ENCODE measurements around the gene CD177.
"Not testable (repeated sequence)": the region's sequence is repeated elsewhere in the genome, so short reads cannot be mapped to it uniquely, and the experiment has no call there.

CD177 gene

DNA sequence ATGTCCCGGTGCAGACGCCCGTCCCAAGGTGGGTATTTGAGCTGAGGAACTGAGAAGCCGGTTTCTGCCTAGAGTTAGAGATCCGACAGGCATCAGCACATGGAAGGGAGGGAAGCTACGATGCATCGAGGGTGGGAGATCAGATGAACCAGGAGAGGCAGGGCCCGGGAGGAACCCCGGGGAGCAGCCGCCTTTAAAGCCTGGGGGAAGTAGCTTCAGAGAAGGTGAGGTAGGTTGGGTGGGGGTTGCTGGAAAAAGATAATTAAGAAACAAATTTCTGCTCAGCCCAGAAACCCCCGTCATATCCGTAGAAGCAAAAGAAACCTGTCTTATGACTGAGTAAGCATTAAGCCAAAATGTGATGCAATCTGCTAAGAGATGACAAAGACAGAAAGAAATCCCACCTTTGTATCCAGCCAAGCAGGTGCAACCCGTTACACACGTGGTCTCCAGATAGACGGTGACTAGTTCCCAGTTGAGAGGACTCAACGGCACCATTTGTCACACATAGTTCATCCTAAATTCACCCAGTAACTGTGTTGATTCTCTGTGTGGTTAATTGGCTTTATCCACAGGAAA, 9.1 kb upstream of the CD177 start:
- in situ Hi-C loops (cut with HindIII; ENCODE audit: low pct_unique_long_range_greater_than_20kb, low sequenced_read_pairs): not testable (repeated sequence)

DNA sequence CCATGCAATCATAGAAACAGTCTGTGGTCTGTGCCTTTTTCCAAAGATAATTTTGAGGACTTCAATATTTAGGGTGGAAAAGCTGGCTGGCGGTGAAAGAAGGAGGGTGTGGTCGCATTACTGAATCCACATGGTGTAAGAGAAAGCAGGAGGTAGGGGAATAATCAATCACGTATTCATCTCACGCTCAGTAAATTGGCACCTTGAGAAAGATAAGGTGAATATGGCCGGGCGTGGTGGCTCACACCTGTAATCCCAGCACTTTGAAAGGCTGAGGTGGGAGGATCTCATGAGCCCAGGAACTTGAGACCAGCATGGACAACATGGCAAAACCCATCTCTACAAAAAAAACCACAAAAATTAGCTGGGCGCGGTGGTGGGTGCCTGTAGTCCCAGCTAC, 3.7 kb upstream of the CD177 start:
- in situ Hi-C loops (cut with HindIII; ENCODE audit: low pct_unique_long_range_greater_than_20kb, low sequenced_read_pairs); DNase-seq (ENCODE audit: low read depth in 1 of 2, low spot score in 1 of 2): not testable (repeated sequence)

More for the DNA sequence above, 9.1 kb upstream of the CD177 start:
- not testable (repeated sequence) for DNase-seq (ENCODE audit: low read depth in 1 of 2, low spot score in 1 of 2)

DNA sequence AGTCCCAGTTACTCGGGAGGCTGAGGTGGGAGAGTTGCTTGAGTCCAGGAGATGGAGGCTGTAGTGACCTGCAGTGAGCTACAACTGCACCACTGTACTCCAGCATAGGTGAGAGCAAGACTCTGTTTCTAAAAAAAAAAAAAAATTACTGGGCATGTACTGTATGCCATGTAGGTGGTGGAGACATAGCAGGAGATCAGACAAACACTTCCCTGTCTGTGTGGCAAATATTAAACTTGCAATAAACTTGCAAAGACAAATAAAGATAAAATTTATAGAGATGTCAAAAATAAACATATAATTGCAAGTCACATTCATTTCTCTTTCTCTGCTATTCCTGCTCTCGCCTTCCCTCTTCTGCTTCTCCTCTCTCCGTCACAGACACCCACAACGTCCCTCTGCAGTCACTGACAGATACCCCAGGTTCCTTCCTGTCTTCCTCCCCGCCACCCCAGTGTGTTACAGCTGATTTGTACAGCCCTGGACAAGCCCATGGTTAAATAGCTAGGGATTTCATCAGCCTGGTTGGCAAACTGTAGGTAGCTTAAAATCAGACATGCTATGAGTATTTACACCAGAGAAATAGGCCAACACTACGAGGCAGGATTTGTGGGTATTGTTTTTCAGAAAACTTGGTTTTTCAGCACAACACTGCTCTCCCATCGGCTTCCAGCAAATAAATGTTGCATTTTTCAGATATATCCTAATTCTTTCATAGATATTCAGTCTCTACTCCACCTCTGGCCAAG, 1.3 kb upstream of the CD177 start:
- TF ChIP-seq JUND (IDR thresholded peaks at IDR 0.05; ENCODE audit: low read depth): no peak
- DNase-seq (ENCODE audit: low read depth in 1 of 2, low spot score in 1 of 2): peak; percentile 21 to 26
- in situ Hi-C loops (cut with HindIII; ENCODE audit: low pct_unique_long_range_greater_than_20kb, low sequenced_read_pairs): no loop called here

DNA sequence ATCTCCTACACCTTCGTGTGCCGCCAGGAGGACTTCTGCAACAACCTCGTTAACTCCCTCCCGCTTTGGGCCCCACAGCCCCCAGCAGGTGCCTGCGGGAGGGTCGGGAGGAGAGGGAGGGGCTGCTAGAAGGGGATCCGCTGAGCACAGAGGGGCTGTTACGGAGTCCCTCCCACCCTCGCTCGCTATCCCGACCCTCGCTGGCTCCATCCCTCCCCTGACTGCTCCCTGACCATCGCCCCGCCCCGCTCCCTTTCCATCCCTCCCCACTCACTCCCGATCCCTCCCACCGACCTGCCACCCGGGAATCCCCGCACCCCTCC, 780 bp downstream of the CD177 start:
- in situ Hi-C loops (cut with HindIII; ENCODE audit: low pct_unique_long_range_greater_than_20kb, low sequenced_read_pairs): no loop called here
- no peak for TF ChIP-seq JUND (IDR thresholded peaks at IDR 0.05; ENCODE audit: low read depth)
- no peak for DNase-seq (ENCODE audit: low read depth in 1 of 2, low spot score in 1 of 2)

DNA sequence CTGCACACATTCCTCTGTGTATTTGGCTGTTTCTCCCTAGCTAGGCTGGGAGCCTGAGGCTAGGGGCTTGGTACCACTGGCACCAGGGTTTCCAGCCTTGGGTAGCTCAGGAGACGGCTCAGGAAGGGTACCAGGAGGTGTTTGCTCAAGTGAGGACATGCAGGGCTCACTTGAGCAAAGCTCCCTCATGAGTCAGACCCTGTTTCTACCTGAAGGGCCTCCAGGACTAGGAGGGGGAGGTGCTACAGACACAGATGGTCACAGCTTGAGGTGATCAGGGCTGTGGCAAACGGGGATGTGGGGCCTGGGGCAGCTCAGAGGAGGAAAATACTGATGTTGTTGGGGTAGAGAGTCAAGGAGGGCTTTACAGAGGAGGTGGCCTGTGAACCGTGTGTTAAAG, 3.3 kb downstream of the CD177 start:
- DNase-seq (ENCODE audit: low read depth in 1 of 2, low spot score in 1 of 2); in situ Hi-C loops (cut with HindIII; ENCODE audit: low pct_unique_long_range_greater_than_20kb, low sequenced_read_pairs): not testable (repeated sequence)

DNA sequence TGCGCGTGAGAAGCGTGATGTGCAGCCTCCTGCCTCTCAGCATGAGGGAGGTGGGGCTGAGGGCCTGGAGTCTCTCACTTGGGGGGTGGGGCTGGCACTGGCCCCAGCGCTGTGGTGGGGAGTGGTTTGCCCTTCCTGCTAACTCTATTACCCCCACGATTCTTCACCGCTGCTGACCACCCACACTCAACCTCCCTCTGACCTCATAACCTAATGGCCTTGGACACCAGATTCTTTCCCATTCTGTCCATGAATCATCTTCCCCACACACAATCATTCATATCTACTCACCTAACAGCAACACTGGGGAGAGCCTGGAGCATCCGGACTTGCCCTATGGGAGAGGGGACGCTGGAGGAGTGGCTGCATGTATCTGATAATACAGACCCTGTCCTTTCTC, 8.7 kb downstream of the CD177 start:
- in situ Hi-C loops (cut with HindIII; ENCODE audit: low pct_unique_long_range_greater_than_20kb, low sequenced_read_pairs): no loop called here
- DNase-seq (ENCODE audit: low read depth in 1 of 2, low spot score in 1 of 2): no peak
- TF ChIP-seq JUND (IDR thresholded peaks at IDR 0.05; ENCODE audit: low read depth): no peak

DNA sequence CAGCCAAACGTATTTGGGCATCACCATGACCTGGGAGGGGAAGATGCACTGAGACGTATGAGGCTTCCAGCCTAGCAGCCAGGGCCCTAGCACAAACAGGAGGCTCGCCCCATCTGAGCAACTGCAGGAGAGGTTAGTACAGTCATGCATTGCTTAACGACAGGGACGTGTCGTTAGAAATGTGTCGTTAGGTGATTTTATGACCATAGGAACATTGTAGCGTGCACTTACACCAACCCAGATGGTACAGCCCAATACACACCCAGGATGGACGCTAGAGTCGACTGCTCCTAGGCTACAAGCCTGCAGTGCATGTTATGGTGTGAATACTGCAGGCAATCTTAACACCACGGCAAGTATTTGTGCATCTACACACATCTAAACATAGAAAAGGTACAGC, 9.3 kb downstream of the CD177 start:
- TF ChIP-seq JUND (IDR thresholded peaks at IDR 0.05; ENCODE audit: low read depth): no peak
- in situ Hi-C loops (cut with HindIII; ENCODE audit: low pct_unique_long_range_greater_than_20kb, low sequenced_read_pairs): no loop called here

DNA sequence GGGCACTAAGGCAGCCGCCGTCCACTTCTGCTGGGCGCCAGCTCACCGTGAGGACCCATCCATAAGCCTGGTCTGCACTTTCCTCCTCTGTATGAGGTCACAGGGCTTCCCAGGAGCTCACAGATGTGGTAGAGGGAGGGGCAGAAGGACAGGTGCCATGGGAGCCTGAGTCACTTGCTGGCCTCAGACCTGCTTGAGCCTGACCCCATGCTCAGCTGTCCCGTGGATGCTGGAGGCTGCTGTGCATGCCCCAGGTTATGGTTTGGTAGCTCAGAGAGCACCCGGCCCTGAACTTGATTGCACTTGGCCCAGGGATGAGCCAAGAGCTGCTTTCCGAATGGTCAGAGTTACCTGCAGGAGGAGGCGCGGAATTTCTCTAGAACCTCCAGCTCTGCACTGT, 12.2 kb downstream of the CD177 start:
- in situ Hi-C loops (cut with HindIII; ENCODE audit: low pct_unique_long_range_greater_than_20kb, low sequenced_read_pairs); DNase-seq (ENCODE audit: low read depth in 1 of 2, low spot score in 1 of 2): not testable (repeated sequence)

More for the DNA sequence above, 9.3 kb downstream of the CD177 start:
- no peak for DNase-seq (ENCODE audit: low read depth in 1 of 2, low spot score in 1 of 2)

DNA sequence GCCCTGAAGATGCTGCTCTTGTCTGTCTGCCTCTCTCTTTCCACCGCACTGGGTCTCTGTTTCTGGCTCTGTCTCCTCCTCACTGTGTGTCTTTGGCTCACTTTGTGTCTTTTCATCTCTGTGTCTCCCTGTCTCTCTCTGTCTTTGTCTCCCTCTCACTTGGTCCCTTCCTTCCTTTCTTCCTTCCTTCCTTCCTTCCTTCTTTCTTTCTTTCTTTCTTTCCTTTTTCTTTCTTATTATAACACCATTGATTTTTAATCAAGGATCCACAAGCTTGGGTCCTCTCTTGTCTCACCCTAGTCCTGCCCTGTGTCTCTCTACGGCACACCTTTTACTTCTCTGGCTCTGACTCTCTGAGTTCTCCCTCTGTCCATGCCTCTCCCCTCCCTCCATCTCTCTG, 14.3 kb downstream of the CD177 start:
- no peak for DNase-seq (ENCODE audit: low read depth in 1 of 2, low spot score in 1 of 2)
- TF ChIP-seq JUND (IDR thresholded peaks at IDR 0.05; ENCODE audit: low read depth): no peak
- in situ Hi-C loops (cut with HindIII; ENCODE audit: low pct_unique_long_range_greater_than_20kb, low sequenced_read_pairs): no loop called here

DNA sequence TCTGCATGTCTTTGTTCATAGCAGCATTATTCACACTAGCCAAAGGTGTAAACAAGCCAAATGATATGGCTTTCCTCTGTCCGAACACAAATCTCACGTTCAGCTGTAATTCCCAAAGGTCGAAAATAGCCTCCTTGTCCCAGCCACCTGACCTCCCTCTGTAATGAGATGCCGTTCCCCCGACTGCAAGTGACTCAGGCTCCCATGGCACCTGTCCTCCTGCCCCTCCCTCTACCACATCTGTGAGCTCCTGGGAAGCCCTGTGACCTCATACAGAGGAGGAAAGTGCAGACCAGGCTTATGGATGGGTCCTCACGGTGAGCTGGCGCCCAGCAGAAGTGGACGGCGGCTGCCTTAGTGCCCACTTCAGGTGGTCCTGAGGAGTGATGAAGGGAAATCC, 15.4 kb downstream of the CD177 start:
- DNase-seq (ENCODE audit: low read depth in 1 of 2, low spot score in 1 of 2); in situ Hi-C loops (cut with HindIII; ENCODE audit: low pct_unique_long_range_greater_than_20kb, low sequenced_read_pairs): not testable (repeated sequence)

DNA sequence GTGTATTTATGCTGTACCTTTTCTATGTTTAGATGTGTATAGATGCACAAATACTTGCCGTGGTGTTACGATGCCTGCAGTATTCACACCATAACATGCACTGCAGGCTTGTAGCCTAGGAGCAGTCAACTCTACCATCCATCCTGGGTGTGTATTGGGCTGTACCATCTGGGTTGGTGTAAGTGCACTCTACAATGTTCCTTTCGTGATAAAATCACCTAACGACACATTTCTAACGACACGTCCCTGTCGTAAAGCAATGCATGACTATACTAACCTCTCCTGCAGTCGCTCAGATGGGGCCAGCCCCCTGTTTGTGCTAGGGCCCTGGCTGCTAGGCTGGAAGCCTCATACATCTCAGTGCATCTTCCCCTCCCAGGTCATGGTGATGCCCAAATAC, 18.4 kb downstream of the CD177 start:
- DNase-seq (ENCODE audit: low read depth in 1 of 2, low spot score in 1 of 2): no peak
- in situ Hi-C loops (cut with HindIII; ENCODE audit: low pct_unique_long_range_greater_than_20kb, low sequenced_read_pairs): no loop called here
- no peak for TF ChIP-seq JUND (IDR thresholded peaks at IDR 0.05; ENCODE audit: low read depth)

DNA sequence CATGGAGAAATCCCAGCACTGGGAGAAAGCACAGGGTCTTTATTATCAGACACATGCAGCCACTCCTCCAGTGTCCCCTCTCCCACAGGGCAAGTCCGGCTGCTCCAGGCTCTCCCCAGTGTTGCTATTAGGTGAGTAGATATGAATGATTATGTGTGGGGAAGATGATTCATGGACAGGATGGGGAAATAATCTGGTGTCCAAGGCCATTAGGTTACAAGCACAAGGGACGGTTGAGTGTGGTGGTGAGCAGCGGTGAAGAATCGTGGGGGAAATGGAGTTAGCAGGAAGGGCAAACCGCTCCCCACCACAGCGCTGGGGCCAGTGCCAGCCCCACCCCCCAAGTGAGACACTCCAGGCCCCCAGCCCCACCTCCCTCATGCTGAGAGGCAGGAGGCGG, 19.0 kb downstream of the CD177 start:
- in situ Hi-C loops (cut with HindIII; ENCODE audit: low pct_unique_long_range_greater_than_20kb, low sequenced_read_pairs): no loop called here
- TF ChIP-seq JUND (IDR thresholded peaks at IDR 0.05; ENCODE audit: low read depth): no peak
- no peak for DNase-seq (ENCODE audit: low read depth in 1 of 2, low spot score in 1 of 2)

DNA sequence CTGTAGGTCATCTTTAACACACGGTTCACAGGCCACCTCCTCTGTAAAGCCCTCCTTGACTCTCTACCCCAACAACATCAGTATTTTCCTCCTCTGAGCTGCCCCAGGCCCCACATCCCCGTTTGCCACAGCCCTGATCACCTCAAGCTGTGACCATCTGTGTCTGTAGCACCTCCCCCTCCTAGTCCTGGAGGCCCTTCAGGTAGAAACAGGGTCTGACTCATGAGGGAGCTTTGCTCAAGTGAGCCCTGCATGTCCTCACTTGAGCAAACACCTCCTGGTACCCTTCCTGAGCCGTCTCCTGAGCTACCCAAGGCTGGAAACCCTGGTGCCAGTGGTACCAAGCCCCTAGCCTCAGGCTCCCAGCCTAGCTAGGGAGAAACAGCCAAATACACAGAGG, 24.1 kb downstream of the CD177 start:
- in situ Hi-C loops (cut with HindIII; ENCODE audit: low pct_unique_long_range_greater_than_20kb, low sequenced_read_pairs): not testable (repeated sequence)

DNA sequence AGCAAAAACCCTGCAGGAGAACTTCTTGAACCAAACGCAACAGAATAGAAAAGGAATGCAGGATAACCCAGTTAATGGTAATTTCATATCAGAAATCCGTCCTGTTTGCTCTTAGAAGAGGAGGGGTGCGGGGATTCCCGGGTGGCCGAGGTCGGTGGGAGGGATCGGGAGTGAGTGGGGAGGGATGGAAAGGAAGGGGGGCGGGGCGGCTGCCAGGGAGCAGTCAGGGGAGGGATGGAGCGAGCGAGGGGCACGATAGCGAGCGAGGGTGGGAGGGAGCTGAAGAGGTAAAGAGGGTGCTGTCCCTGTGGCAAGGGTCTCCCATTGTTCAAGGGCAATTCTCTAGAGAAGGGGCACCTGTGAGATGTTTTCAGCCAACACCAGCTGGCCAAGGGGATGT, 26.5 kb downstream of the CD177 start:
- no peak for TF ChIP-seq JUND (IDR thresholded peaks at IDR 0.05; ENCODE audit: low read depth)
- DNase-seq (ENCODE audit: low read depth in 1 of 2, low spot score in 1 of 2): no peak
- in situ Hi-C loops (cut with HindIII; ENCODE audit: low pct_unique_long_range_greater_than_20kb, low sequenced_read_pairs): no loop called here

More for the DNA sequence above, 24.1 kb downstream of the CD177 start:
- DNase-seq (ENCODE audit: low read depth in 1 of 2, low spot score in 1 of 2): not testable (repeated sequence)
